NK-92 (cell line): Measurements from ENCODE around the gene KCNQ1OT1.
"Not testable (repeated sequence)": the region's sequence is repeated elsewhere in the genome, so short reads cannot be mapped to it uniquely, and the experiment has no call there.

ENCODE experiments used
- DNase-seq: peaks from one replicate; lab custom pipeline; 2025; ENCODE audit not compliant: unreplicated experiment; lab: John Stamatoyannopoulos, UW

KCNQ1OT1 gene

GRCh38 chr11:2655016-2655719 is 44.6 kb downstream of the KCNQ1OT1 start:
- DNase-seq, result no peak

DNA sequence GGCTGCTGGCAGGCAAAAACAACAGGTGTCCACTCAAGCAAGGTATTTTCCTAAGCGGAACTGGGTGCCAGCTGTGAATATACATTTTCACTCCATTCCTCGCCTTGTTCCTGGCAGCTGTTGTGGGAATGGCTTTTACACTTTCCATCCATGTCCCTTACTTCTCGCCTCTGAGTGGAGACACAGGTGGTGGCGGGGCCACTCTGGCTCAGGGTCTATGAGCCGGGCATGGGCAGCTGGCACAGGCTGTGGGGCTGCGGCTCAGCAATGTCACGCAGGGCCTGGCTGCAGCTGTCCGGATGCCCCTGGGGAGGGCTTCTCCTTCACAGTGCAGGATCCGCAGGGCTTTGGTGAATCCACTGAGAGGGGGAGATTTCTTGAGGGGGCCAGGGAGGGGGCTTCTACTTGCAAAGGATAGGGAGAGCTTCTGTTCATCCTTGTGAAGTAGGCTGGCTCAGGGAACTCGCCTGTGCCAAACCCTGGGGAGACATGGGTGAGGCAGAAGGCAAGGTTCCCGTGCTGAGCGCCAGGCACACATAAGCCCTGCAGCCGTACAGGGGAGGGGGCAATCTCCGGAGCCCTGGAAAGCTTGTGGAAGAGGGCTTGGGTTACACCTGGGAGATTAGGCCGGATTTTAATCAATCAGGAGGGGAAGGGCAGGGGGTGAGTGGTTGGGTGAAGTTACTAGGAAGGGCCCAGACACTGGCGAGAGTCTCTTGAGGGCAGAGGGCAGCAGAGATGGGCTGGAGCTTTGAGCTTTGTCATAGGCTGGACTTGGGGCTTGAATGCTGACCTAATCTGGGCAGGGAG is 45.7 kb downstream of the KCNQ1OT1 start:
- no peak for DNase-seq

GRCh38 chr11:2653198-2653551 is 46.6 kb downstream of the KCNQ1OT1 start:
- no peak for DNase-seq

- DNase-seq, result no peak
Observed at GRCh38 chr11:2652333-2653197, 47.2 kb downstream of the KCNQ1OT1 start.

GRCh38 chr11:2651826-2652271 is 47.9 kb downstream of the KCNQ1OT1 start:
- no peak for DNase-seq

- no peak for DNase-seq
Observed at GRCh38 chr11:2651054-2651617, 48.7 kb downstream of the KCNQ1OT1 start.

DNA sequence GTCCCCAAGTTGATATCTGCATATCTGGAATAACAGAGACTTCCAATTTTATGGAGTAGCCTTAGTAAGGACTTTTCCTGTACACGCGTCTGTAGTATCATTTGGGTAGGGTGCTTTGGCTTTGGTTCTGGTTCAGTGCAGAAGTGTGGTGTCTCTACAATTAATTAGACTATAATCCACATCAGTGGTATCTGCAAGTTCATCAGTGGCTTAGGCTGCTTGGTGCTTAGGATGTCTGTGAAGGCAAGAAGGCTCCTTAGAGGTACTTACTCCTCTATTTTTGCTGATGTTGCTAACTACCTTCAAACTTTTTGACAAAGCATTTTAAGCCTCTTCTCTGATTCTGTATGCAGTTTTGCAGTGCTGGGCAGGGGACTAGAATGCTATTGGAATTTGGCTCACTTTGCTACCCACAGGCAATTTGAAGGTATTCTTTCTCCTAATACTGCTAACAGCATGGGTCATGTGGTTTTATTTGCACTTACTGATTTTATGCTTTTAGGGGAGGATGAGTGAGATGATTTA is 49.4 kb downstream of the KCNQ1OT1 start:
- no peak for DNase-seq

GRCh38 chr11:2649848-2650247 is 49.9 kb downstream of the KCNQ1OT1 start:
- no peak for DNase-seq

GRCh38 chr11:2649400-2649799 is 50.4 kb downstream of the KCNQ1OT1 start:
- no peak for DNase-seq

DNA sequence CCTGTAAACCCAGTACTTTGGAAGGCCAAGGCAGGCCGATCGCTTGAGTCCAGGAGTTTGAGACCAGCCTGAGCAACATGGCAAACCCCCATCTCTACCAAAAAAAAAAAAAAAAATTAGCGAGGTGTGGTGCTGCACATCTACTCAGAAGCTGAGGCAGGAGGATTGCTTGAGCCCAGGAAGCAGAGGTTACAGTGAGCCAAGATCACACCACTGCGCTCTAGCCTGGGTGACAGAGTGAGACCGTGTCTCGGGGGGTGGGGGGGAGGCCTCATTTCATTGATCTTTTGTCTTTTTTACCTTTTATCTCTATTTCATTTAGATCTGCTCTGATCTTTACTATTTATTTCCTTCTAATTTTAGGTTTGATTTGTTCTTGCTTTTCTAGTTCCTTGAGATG is 51.8 kb downstream of the KCNQ1OT1 start:
- no peak for DNase-seq

GRCh38 chr11:2647167-2647566 is 52.6 kb downstream of the KCNQ1OT1 start:
- DNase-seq, result no peak

- no peak for DNase-seq
Observed at GRCh38 chr11:2645779-2646118, 54.0 kb downstream of the KCNQ1OT1 start.

- DNase-seq, result no peak
Observed at GRCh38 chr11:2644844-2645778, 54.7 kb downstream of the KCNQ1OT1 start.

DNA sequence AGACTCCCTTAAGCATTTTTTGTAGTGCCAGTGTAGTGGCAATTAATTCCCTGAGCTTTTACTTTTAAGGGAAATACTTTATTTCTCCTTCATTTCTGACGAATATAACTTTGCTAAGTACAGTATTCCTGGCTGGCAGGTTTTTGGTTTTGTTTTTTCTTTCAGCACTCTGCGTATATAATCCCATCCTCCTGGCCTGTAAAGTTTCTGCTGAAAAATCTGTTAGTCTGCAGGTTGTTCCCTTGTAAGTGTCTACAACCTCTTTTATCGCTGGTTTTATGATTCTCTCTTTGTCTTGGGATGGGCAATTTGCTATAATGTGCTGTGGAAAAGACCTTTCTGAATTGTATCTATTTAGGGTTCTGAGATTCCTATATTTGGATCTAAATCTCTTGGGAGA is 56.0 kb downstream of the KCNQ1OT1 start:
- no peak for DNase-seq

DNA sequence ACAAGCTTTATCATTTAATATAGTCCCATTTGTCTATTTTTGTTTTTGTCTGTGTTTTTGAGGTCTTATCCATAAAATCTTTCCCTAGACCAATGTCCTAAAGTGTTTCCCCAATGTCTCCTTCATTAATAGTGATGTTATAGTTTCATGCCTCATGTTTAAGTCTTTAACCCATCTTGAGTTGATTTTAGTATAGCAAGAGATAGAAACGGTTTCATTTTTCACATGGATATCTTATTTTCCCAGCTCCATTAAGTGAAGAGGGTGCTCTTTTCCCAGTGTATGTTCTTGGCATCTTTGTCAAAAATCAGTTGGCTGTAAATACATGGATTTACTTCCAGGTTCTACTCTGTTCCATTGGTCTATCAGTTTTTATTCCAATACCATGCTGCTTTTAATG is 58.2 kb downstream of the KCNQ1OT1 start:
- DNase-seq, result no peak

GRCh38 chr11:2639763-2640162 is 60.0 kb downstream of the KCNQ1OT1 start:
- not testable (repeated sequence) for DNase-seq

DNA sequence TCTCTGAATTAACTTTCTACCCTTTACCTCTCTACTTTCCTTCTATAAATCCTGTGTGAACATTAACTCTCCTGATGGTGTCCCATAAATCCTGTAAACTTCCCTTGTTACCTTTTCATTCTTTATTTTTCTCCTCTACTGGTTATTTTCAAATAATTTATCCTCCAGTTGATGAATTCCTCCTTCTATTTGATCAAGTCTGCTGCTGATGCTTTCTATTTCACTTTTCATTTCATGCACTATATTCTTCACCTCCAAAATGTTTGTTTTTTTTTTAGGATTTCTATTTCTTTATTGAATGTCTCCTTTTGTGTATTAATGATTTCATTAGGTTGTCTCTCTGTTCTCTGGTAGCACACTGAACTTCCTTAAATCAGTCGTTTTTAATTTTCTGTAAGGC is 68.6 kb downstream of the KCNQ1OT1 start:
- DNase-seq, result no peak

DNA sequence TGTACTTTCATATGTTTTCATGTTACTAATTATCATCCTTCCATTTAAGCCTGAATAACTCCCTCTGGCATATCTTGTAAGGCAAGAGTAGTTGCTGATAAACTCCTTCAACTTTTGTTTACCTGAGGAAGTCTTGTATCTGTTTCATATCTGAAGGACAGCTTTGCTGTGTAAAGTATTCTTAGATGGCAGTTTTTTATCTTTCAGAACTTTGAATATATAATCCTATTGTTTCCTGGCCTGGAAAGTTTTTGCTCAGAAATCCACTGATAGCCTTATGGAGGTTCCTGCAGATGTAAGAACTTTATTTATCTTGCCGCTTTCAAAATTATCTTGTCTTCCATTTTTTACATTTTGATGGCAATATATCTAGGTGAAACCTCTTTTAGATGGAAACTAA is 69.1 kb downstream of the KCNQ1OT1 start:
- DNase-seq, result no peak

DNA sequence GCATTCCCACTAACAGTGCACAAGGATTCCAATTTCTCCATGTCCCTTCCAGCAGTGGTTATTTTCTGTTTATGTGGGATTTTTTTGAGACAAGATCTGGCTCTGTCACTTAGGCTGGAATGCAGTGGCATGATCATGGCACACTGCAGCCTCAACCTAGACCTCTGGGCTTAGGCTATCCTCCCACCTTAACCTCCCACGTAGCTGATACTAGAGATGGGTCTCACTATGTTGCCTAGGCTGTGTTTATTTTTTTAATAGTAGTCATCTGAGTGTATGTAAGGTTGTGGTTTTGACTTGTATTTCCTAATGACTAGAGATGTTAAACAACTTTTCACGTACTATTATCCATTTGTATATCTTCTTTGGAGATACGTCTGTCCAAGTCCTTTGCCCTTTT is 74.6 kb downstream of the KCNQ1OT1 start:
- DNase-seq, result no peak

DNA sequence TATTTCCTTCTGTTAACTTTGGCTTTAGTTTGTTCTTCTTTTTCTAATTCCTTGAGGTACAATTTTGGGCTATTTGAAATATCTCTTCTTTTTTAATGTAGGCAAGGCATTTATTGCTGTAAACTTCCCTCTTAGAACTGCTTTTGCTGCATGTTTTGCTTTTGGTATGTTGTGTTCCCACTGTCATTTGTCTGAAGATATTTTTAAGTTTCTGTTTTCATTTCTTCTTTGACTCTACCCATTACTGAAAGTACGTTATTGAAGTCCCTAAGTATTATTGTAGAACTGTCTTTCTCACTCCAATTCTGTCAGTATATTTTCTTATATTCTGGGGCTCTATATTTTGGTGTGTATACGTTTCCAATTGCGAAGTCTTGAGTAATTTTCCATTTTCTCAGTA is 77.9 kb downstream of the KCNQ1OT1 start:
- no peak for DNase-seq
